Raji (cell line): Measurements from ENCODE around the gene RPS10.

Source experiments
- POLR2A ChIP-seq: IDR thresholded peaks from 2 replicates; pipeline ENCODE4 v1.6.1; 2011; ENCODE audit warnings: low read depth, low read length, control low read depth; ENCODE audit not compliant: insufficient read depth

Gene RPS10

DNA sequence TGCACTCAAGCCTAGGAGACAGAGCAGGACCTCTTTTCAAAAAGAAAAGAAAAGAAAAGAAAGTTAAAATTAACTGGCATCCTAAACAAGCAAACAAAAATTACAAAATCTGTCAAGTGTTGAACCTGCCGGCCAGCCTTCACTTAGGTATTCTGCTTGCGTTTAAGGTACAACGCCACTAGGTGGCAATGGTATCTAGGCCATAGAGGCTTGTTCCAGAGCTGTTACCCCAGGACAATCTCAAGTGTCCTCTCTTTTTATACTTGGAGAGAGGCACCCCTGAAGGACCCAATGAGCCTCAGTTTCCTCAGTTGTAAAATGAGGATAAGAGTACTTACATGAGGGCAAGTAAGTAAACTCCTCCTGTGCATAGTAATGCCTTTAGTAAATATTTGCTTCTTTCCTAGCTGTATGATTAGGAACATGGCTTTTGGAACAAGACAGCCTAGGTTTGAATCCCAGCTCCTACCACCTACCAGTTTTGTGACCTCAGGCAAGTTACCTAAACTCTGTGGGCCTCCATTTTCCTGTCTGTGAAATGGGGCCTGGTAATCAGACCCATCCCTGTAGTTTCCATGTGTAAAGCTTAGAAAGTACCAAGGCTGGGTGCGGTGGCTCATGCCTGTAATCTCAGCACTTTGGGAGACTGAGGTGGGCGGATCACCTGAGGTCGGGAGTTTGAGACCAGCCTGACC is 34.2 kb upstream of the RPS10 start:
- no peak for TF ChIP-seq POLR2A

DNA sequence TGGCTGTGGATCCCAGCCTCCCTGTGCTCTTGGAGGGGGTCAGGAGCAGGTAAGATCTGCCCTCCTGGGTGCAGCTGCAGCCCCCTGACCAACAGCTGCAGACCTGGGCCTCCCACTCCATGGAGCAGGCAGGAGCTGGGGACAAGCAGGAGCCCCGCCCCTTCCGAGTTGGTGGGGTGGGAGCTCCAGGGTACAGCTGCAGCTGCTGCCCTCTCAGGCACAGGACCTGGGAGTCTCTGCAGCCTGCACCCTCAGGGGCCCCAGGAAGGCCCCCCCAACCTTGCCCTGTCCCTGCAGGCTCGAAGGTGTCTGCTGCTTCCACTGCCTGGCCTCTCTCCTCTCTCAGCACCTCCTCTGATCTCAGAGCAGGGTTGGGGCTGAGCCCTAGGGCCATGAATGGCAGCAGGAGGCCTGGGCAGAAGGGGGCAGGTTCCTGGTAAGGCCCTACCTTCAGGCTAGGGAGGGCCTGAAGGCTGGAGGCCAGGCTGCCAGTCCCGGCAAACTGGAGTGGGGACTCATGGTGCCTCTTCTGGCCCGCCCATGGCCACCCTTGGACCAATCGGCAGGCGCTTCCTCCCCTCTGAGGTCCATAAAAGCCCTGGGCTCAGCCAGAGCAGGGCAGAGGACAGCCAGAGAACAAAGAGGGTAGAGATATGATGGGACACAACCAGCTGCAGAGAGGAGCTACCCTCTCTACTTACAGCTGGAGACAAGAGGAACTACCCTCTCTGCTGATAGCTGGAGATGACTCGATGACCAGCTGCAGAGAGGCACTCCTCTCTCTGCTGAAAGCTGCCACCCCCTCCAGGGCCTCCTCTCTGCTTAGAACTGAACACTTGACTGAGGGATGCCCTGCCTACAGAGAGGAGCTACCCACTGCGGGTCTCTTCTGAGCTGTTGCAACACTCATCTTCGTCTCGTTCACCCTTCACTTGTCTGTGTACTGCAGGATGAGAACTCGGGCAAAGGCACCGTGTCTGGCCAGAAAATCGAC is 32.2 kb upstream of the RPS10 start:
- no peak for TF ChIP-seq POLR2A

DNA sequence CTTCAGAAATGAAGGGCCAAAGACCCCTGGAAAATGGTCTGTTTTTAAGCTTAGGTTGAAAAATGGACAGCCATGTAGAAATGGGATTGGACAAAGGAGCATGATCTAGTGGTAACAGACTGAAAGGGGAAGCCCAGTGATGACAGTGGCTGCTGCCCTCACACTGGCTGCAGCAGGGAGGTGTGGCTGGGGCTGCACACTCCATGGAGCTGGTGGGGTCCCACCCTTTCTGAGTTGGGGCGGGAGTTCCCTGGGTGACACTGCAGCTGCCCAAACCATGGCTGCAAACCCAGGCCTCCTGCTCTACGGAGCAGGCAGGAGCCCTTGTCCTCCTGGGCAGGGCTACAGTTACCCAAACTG is 31.5 kb upstream of the RPS10 start:
- TF ChIP-seq POLR2A = no peak

DNA sequence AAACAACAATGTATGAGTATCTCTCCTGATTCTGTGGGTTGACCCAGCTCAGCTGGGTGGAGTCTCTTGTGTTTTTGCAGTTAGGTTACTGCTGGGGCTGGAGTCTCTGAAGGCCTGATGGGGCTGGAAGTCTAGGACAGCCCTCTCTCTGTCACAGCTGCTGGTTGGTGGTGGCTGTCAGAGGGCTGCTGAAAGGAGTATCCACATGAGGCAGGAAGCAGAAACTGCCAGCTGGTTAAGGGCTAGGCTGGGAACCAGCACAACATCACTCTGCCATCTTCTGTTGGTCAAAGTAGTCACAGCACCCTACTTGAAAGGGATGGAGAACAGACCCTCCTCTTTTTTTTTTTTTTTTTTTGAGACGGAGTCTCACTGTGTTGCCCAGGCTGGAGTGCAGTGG is 30.0 kb upstream of the RPS10 start:
- TF ChIP-seq POLR2A = no peak

DNA sequence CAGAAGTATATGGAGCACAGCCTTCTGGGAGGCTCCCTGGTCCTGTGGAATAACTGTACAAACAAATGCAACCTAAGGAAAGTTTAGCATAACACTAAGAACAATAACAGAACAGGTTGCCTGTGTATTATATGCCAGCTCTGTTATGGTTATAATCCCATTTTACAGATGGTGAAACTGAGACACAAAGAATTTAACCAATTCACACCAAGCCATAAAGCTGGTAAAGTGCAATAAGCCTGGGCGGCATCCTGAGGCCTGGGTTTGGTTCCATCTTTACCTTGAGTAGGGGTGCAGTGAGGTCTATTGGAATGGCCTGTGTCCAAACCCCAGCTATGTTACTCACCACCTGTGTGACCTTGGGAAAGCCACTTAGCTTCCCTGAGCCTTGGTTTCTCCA is 25.3 kb upstream of the RPS10 start:
- no peak for TF ChIP-seq POLR2A

DNA sequence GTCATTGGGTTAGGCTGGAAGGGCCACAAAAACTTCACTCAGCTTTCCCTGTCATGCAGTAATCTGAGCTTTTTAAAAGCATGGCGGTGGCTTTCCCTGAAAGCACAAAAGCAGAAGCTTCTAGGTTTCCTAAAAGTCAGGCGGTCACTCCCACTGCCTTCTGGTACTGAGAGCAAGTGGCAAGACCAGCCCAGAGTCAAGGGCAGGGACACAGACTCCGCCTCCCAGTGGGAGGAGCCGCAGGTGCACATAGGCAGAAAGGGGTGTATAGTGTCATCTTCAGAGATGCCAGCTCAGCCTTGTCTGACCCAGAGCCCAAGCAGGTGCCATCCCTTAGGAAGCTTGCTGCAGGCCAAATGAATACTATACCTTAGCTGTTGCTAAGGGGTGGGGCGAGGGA is 22.0 kb upstream of the RPS10 start:
- TF ChIP-seq POLR2A = no peak

DNA sequence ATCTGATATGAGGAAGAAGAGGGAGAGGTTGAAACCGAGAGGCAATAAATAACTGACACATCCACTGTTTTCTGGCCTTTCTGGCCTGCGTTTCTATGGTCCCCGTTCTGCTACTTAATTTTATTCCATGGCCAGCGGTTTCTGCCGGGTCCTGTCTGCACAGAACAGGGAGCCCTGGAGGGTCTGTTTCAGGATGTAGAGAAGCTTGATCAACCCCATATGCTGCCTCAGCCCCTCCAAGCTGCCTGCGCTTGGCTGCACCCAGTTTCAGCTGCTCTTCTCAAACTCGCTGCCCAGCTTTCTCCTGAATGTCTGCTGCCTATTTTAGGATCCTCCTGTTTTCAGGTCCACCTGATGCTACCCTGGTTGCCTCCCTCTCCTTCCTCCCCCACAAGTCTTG is 21.5 kb upstream of the RPS10 start:
- no peak for TF ChIP-seq POLR2A

DNA sequence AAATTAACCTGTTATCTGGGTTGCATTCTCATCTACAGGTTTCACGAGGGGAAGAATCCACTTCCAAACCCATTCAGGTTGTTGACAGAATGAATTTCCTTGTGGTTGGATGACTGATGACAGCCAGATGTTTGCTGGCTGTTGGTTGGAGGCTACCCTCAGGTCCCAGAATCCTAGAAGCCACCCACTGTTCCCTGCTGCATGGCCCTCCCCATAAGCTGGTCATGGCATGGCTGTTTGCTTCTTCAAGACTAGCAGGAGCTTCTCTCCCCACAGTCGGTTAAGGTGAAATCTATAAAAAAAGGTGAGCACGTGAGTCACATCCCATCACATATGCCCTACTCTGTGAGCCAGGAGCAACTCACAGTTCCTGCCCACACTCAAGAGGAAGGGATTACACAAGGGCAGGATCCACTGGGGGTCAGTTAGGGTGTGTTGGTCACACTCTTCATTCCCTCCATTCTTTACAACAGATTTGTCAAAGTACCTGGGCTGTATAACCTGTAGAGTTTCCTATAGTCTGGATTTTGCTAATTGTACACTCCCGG is 19.5 kb upstream of the RPS10 start:
- no peak for TF ChIP-seq POLR2A

DNA sequence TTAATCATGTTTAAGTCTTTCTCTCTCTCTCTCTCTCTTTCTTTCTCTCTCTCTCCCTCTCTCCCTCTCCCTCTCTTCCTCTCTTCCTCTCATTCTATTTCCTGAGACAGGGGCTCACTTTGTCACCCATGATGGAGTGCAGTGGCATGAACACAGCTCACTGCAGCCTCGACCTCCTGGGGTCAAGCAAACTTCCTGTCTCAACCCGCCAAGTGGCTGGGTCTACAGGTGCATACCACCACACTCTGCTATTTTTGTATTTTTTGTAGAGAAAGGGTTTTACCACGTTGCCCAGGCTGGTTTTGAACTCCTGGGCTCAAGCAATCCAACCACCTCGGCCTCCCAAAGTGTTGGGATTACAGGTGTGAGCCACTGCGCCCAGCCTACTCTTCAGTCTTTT is 15.7 kb upstream of the RPS10 start:
- TF ChIP-seq POLR2A = no peak

DNA sequence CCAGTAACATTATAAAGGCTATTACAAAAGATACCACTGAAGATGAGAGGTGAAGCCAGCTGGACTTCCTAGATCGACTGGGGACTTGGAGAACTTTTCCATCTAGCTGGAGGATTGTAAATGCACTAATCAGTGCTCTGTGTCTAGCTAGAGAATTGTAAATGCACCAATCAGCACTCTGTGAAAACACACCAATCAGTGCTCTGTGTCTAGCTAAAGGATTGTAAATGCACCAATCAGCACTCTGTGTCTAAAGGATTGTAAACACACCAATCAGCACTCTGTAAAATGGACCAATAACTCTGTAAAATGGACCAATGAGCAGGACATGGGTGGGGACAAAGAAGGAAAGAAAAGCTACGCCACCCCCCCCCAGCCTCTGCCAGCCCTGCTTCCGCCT is 13.6 kb upstream of the RPS10 start:
- no peak for TF ChIP-seq POLR2A

DNA sequence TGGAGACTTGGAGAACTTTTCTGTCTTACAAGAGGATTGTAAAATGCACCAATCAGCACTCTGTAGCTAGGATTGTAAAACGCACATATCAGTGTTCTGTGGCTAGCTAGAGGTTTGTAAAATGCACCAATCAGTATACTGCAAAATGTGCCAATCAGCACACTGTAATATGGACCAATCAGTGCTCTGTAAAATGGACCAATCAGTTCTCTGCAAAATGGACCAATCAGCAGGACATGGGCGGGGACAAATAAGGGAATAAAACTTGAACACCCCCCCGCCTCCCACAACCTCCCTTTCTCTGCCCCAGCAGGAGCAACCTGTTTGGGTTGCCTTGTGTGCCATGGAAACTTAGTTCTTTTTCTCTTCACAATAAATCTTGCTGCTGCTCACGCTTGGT is 12.8 kb upstream of the RPS10 start:
- no peak for TF ChIP-seq POLR2A

DNA sequence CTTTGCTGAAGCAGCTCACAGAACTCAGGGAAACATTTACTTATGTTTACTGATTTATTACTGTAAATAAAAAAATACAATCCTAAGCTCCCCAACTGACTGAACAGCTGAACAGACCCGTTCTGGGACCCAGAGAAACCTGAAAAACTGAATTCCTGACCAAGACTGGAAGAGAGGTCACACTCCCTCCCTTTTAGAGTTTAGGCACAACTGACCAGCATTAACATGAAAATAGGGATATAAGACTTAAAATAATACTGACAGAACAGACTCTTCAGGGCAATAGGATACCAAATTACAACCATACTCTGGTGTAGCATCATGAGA is 11.7 kb upstream of the RPS10 start:
- no peak for TF ChIP-seq POLR2A

DNA sequence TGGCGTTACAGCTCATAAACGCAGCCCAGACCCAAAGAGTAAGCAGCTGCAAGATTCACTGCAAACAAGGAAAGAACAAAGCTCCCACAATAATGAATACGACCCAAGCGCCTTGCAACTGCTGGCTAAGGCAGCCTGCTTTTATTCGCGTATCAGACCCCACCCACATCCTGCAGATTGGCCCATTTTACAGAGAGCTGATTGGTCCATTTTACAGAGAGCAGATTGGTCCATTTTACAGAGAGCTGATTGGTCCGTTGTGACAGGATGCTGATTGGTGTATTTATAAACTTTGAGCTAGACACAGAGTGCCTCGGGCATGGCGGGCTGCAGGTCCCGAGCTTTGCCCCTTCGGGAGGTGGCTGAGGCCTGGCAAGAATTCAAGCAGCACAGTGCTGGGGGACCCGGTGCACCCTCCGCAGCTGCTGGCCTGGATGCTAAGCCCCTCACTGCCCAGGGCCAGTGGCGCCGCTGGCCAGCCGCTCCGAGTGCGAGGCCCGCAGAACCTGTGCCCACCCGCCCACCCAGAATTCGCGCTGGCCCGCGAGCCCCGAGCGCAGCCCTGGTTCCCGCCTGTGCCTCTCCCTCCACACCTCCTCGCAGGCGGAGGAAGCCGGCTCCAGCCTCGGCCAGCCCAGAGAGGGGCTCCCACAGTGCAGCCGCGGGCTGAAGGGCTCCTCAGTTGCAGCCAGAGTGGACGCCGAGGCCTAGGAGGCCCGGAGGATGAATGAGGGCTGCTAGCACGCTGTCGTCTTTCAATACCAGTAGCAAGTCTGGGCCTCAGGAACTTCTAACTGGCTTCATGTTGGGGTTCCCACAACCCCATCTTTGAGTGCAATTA is 11.2 kb upstream of the RPS10 start:
- no peak for TF ChIP-seq POLR2A

DNA sequence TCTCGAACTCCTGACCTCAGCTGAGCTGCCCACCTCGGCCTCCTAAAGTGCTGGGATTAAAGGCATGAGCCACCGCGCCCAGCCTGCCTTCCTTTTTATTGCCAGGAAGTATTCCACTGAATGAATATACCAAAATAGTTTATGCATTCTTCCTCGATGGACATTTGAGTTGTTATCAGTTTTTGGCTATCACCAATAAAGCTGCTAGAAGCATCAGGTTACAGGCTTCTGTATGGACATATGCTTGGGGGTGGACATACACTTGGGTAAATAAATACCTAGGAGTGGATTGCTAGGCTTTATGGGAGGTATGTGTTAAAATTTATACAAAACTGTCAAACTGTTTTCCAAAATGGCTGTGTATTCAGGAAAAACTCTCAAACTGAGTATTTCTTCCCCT is 10.0 kb upstream of the RPS10 start:
- TF ChIP-seq POLR2A = no peak

DNA sequence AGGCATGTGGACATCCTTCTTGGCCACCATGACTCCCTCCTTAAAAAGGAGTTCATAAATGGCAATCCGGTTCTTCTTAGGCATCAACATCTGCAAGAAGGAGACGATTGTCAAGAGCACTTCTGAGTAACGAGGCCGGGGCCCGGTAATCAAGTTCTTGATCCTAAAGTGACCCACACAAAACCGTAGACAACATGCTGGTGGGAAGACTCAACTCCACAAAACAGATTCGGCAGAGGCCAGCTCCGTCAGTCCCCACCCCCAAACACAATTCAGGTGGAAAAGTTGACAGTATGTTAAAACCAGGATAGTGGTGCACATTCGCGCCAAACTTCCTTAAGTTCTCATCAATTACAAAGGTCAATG is 754 bp downstream of the RPS10 start:
- no peak for TF ChIP-seq POLR2A

DNA sequence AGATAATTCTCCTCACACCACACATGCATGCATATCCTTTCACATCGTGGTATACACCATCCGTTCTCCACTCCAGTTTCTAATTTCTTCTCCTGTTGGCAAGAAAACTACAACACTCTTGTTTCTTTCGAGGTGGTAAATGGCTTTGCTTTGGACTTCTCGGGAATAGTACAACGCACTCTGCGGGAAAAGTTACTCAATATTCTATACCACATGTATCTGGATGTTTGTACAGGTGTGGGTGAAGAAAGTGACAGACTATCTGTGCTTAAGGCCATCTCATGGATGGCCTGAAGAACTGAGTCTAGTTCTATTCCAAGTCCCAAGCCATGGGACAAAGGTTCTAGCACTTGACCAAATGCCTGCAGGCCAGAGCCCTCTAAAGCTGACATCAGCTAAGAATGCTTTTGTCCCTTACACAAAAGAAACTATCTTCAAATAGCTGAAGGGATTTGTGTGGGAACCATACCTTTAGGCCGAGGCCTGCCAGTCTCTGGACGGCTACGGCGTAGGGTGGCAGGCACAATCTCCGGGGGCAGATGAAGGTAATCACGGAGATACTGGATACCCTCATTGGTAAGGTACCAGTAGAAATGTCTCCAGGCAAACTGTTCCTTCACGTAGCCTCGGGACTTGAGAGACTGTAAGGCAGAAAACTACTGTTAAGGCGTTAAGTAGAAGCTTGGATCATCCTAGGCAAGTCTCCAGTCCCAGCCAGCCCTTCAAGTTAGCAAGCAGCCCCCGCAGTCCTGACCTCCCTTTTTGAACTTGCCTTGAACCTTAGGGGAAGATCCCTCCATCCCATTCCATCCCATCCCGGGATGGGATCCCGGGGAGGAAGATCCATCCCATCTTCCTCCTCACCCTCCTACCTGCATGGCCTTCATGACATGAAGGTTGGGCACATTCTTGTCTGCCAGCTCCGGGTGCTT is 1.4 kb downstream of the RPS10 start:
- no peak for TF ChIP-seq POLR2A
